ENCODE results near the gene GAREM1. TPM values are rescaled to one million over a fixed set of nuclear protein-coding genes. Genes with fewer than 3 reads are reported as not detected.

The GAREM1 gene
- total and polyA plus RNA-seq, 8 donors = 2.9 to 55.9 (median 13.5) TPM

- peaks cover 38 to 49% (median 39%) of the 10 kb centered on the region in 3 donors for H3K4me1 ChIP-seq
- H3K9me3 ChIP-seq = no peaks in the 10 kb centered on the region
- H3K36me3 ChIP-seq = no peaks in the 10 kb centered on the region
- H3K27me3 ChIP-seq = no peaks in the 10 kb centered on the region
- ATAC-seq (no peak), FAIRE-seq (no peak), DNase-seq (no peak)
- WGBS, 2 donors = 91 to 96% methylated on average over 5 of the region's 5 CpGs
- no peak overlapping the region for H3K27ac ChIP-seq
- intact Hi-C loops (cut with DNase I) = no loop called here
- no peak overlapping the region for H3K4me3 ChIP-seq
- TF ChIP-seq CTCF (IDR thresholded peaks at IDR 0.05) = no peak
Observed at GRCh38 chr18:32354518-32354917, 116.2 kb downstream of the GAREM1 start.

- no peaks in the 10 kb centered on the region for H3K27me3 ChIP-seq
- no peak for TF ChIP-seq CTCF (IDR thresholded peaks at IDR 0.05)
- FAIRE-seq (no peak), DNase-seq (no peak), ATAC-seq (no peak)
- H3K36me3 ChIP-seq = no peaks in the 10 kb centered on the region
- H3K4me1 ChIP-seq = peaks cover 31 to 43% (median 37%) of the 10 kb centered on the region in 3 donors
- no peak overlapping the region for H3K27ac ChIP-seq
- WGBS, 2 donors = 89 to 90% methylated on average over 1 of the region's 1 CpG
- no peaks in the 10 kb centered on the region for H3K9me3 ChIP-seq
- no peak overlapping the region for H3K4me3 ChIP-seq
- intact Hi-C loops (cut with DNase I) = no loop called here
Observed at GRCh38 chr18:32353257-32353656, 117.4 kb downstream of the GAREM1 start.

- TF ChIP-seq CTCF (IDR thresholded peaks at IDR 0.05) = no peak
- Histone ChIP-seq H3K4me1 (peaks cover 22 to 40% (median 29%) of the 10 kb centered on the region in 3 donors), H3K9me3 (no peaks in the 10 kb centered on the region), H3K36me3 (no peaks in the 10 kb centered on the region), H3K27ac (peak overlapping the region in 2 of 4 donors; percentile 68 to 72), H3K27me3 (no peaks in the 10 kb centered on the region), H3K4me3 (no peak overlapping the region)
- 57 to 64% methylated on average over 1 of the region's 1 CpG for WGBS, 2 donors
- FAIRE-seq (peak; percentile 71), ATAC-seq (peak in 2 of 4 donors; percentile 8 to 45), DNase-seq (no peak)
- intact Hi-C loops (cut with DNase I) = no loop called here
Observed at GRCh38 chr18:32351032-32351431, 119.7 kb downstream of the GAREM1 start.

- FAIRE-seq (peak; percentile 78), DNase-seq (peak in 4 of 6 donors; percentile 76 to 81 (median 80)), ATAC-seq (peak; percentile 80 to 89 (median 87))
- Histone ChIP-seq H3K27me3 (no peaks in the 10 kb centered on the region), H3K9me3 (no peaks in the 10 kb centered on the region), H3K27ac (peak overlapping the region in 2 of 4 donors; percentile 68 to 72), H3K4me1 (peaks cover 20 to 31% (median 24%) of the 10 kb centered on the region in 3 donors), H3K36me3 (no peaks in the 10 kb centered on the region), H3K4me3 (no peak overlapping the region)
- WGBS, 2 donors = 4 to 6% methylated on average over 4 of the region's 4 CpGs
- intact Hi-C loops (cut with DNase I) = no loop called here
- no peak for TF ChIP-seq CTCF (IDR thresholded peaks at IDR 0.05)
Observed at GRCh38 chr18:32349728-32350395, 120.8 kb downstream of the GAREM1 start.

- no peak for DNase-seq
- Histone ChIP-seq H3K27me3 (no peaks in the 10 kb centered on the region), H3K9me3 (no peaks in the 10 kb centered on the region), H3K36me3 (no peaks in the 10 kb centered on the region), H3K4me3 (no peak overlapping the region), H3K4me1 (peaks cover 20 to 26% (median 24%) of the 10 kb centered on the region in 3 donors), H3K27ac (peak overlapping the region in 2 of 4 donors; percentile 13 to 37)
- no peak for ATAC-seq
- 51 to 60% methylated on average over 4 of the region's 4 CpGs for WGBS, 2 donors
- intact Hi-C loops (cut with DNase I) = no loop called here
- FAIRE-seq = no peak
- no peak for TF ChIP-seq CTCF (IDR thresholded peaks at IDR 0.05)
Observed at GRCh38 chr18:32346671-32347070, 124.0 kb downstream of the GAREM1 start.
